RWPE2 (cell line): ENCODE data around the gene VCAM1.

Experiments used
- ATAC-seq: fragments of 200-7000 bp; cut with Tn5 transposase; 3 replicates; pipeline ENCODE4 v1.9.1; 2021; ENCODE audit warnings: low read depth
- DNase-seq: peaks from one replicate; pipeline ENCODE4 v3.0.0-alpha.2; 2020; ENCODE audit warnings: low spot score
- H3K27ac ChIP-seq: fragments of 450-650 bp; 2 replicates; pipeline ENCODE4 v1.5.1; 2017; ENCODE audit warnings: mild to moderate bottlenecking; ENCODE audit not compliant: poor library complexity, severe bottlenecking
- H3K27me3 ChIP-seq: fragments of 250-450 bp; sonication (Bioruptor Pico); 2 replicates; pipeline ENCODE4 v1.5.1; 2021; ENCODE audit warnings: mild to moderate bottlenecking, moderate library complexity; ENCODE audit not compliant: insufficient read depth, poor library complexity, severe bottlenecking
- H3K36me3 ChIP-seq: fragments of 250-450 bp; sonication (Bioruptor Pico); 2 replicates; pipeline ENCODE4 v1.5.1; 2020; ENCODE audit warnings: low read depth, mild to moderate bottlenecking, moderate library complexity
- H3K4me1 ChIP-seq: fragments of 250-450 bp; sonication (Bioruptor Pico); 2 replicates; pipeline ENCODE4 v1.5.1; 2021; ENCODE audit warnings: mild to moderate bottlenecking, moderate library complexity; ENCODE audit not compliant: insufficient read depth, poor library complexity, severe bottlenecking
- H3K4me3 ChIP-seq: fragments of 250-450 bp; sonication (Bioruptor Pico); 2 replicates; pipeline ENCODE4 v1.5.1; 2021; ENCODE audit warnings: mild to moderate bottlenecking, moderate library complexity; ENCODE audit not compliant: severe bottlenecking
- H3K9me3 ChIP-seq: fragments of 250-450 bp; sonication (Bioruptor Pico); 2 replicates; pipeline ENCODE4 v1.5.1; 2021; ENCODE audit warnings: mild to moderate bottlenecking, moderate library complexity; ENCODE audit not compliant: severe bottlenecking
- CTCF ChIP-seq: fragments of 450-650 bp; IDR thresholded peaks from one replicate; pipeline ENCODE4 v1.5.1; 2017; ENCODE audit warnings: mild to moderate bottlenecking, moderate library complexity; ENCODE audit not compliant: poor library complexity, severe bottlenecking

VCAM1 gene

GRCh38 chr1:100699744-100700143 lies 19.8 kb upstream of the VCAM1 start:
- H3K27ac ChIP-seq, result no peak overlapping the region
- H3K4me3 ChIP-seq, result no peak overlapping the region
- H3K4me1 ChIP-seq, result no peaks in the 10 kb centered on the region
- no peak for TF ChIP-seq CTCF
- no peaks in the 10 kb centered on the region for H3K9me3 ChIP-seq
- ATAC-seq (no peak), DNase-seq (no peak)
- no peaks in the 10 kb centered on the region for H3K27me3 ChIP-seq
- no peaks in the 10 kb centered on the region for H3K36me3 ChIP-seq

- H3K27ac ChIP-seq, result no peak overlapping the region
- no peaks in the 10 kb centered on the region for H3K36me3 ChIP-seq
- TF ChIP-seq CTCF, result no peak
- H3K4me3 ChIP-seq, result no peak overlapping the region
- no peaks in the 10 kb centered on the region for H3K4me1 ChIP-seq
- DNase-seq (no peak), ATAC-seq (no peak)
- no peaks in the 10 kb centered on the region for H3K27me3 ChIP-seq
- no peaks in the 10 kb centered on the region for H3K9me3 ChIP-seq
These were observed 19.0 kb upstream of the VCAM1 start for GRCh38 chr1:100700586-100700985.

GRCh38 chr1:100703052-100703451 lies 16.5 kb upstream of the VCAM1 start:
- DNase-seq (no peak), ATAC-seq (no peak)
- TF ChIP-seq CTCF, result no peak
- H3K36me3 ChIP-seq, result no peaks in the 10 kb centered on the region
- H3K4me1 ChIP-seq, result no peaks in the 10 kb centered on the region
- H3K4me3 ChIP-seq, result no peak overlapping the region
- H3K27ac ChIP-seq, result no peak overlapping the region
- no peaks in the 10 kb centered on the region for H3K9me3 ChIP-seq
- no peaks in the 10 kb centered on the region for H3K27me3 ChIP-seq

- Histone ChIP-seq H3K4me1 (no peaks in the 10 kb centered on the region), H3K27me3 (no peaks in the 10 kb centered on the region), H3K4me3 (no peak overlapping the region), H3K9me3 (no peaks in the 10 kb centered on the region), H3K27ac (no peak overlapping the region), H3K36me3 (no peaks in the 10 kb centered on the region)
- ATAC-seq (no peak), DNase-seq (no peak)
- TF ChIP-seq CTCF, result no peak
These were observed 15.8 kb upstream of the VCAM1 start for GRCh38 chr1:100703716-100704115.

- DNase-seq (no peak), ATAC-seq (no peak)
- no peaks in the 10 kb centered on the region for H3K4me1 ChIP-seq
- no peak overlapping the region for H3K4me3 ChIP-seq
- H3K27me3 ChIP-seq, result no peaks in the 10 kb centered on the region
- no peaks in the 10 kb centered on the region for H3K9me3 ChIP-seq
- no peak overlapping the region for H3K27ac ChIP-seq
- H3K36me3 ChIP-seq, result no peaks in the 10 kb centered on the region
- no peak for TF ChIP-seq CTCF
These were observed 15.1 kb upstream of the VCAM1 start for GRCh38 chr1:100704473-100704872.
